CD4-positive, alpha-beta T cell treated with Interleukin-4 for 4 hours (primary cell): Measurements from ENCODE around the gene ABCC8.

Experiments
- DNase-seq: peaks from one replicate; pipeline ENCODE4 v3.0.0-alpha.2; 2020

Gene ABCC8

DNA sequence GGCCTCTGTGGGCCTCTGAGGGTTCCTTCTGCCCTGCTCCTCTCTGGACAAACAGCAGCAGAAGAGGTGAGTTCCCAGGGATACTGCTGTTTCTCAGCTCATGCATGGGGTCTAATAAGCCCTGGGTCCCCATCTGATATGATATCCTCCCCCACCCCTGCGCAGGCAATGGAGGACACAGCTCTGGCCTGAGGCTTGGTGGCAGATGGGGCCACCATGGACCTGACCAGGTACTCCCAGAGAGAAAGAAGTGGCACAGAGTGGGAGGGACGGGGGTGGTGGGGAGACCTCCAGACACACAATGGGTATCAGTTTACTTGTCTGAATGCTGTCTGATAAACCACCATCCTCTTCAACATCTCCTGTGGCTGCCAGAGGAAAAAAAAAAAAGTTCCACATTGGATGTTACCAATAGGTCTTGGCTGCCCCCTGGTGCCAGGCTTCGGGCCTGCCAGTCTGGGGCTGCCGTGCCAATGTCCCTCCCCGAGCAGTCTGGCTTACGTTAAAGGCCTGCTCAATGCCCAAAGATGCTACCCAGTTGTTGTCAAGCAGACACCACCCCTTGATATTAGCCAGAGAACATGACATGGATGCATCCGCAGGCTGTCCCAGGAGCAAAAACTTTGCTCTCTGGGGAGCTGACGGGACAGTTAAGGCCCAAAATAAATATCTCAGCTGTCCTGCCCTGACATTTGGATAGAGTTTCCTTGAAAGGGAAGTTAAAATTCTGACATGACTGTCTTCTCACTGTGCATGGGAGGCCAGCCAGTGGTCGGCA is 27.9 kb upstream of the ABCC8 start:
- peak; percentile 56 for DNase-seq

GRCh38 chr11:17502630-17503029 is 26.0 kb upstream of the ABCC8 start:
- DNase-seq: no peak

- no peak for DNase-seq
Measured at GRCh38 chr11:17500673-17501072, 24.0 kb upstream of the ABCC8 start.

DNA sequence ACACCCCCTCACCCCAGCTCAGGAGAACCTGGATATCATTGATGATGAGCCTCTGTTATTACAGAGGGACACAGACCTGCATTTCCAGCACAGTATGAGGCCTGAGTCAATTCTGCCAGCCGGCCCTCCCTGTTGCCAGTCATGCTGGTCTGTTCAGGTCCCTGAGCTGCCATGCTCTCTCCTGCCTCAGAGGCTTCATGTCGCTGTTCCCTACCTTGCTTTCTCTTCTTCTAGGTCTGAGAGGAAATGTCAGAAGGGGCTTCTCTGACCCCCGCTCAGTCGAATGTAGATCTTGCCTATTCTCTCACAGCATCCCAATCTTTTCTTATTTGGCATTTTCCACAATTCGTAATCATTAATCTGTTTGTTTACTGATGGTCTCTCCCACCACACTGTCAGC is 21.8 kb upstream of the ABCC8 start:
- no peak for DNase-seq

GRCh38 chr11:17498058-17498457 is 21.4 kb upstream of the ABCC8 start:
- no peak for DNase-seq

- no peak for DNase-seq
Measured at GRCh38 chr11:17496406-17496805, 19.8 kb upstream of the ABCC8 start.

DNA sequence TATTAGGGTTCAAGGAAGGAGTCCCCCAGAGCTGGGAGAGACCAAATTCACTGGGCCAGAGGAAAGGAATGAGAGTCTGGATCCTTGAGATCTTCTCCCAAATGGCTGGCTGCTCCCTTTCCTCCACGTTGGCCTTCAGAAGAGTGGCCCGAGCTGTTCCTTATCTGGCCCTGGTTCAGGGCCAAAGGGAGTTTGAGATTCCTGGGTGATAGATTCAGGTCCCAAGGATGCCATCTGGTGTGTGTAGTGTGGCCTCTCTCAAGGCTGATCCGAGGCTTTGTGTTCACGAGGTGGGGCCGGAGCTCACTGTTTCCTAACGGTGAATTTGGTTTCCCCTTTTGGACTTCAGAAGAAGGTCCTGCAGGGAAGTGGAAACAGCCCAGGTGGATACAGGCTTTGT is 17.4 kb upstream of the ABCC8 start:
- DNase-seq: no peak

DNA sequence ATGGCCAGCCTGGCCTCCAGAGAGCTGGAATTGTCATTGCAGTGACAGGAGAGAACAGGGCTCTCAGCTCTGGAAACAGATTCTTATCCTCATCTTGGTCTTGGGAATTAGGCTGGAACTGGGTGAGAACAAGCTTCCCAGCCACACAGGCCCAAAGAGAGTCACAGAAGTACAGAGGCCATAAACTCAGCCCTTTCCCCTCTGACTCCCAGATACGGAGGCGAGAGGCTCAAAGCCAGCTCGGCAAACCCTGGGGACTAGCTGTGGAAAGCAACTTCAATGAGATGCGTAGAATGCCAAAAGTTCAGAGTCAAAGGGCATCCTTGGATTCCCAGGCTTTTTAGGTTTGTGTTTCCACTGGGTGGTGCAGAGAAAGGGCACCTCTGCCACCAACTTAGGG is 14.3 kb upstream of the ABCC8 start:
- DNase-seq: no peak

GRCh38 chr11:17490232-17490631 is 13.6 kb upstream of the ABCC8 start:
- no peak for DNase-seq

DNA sequence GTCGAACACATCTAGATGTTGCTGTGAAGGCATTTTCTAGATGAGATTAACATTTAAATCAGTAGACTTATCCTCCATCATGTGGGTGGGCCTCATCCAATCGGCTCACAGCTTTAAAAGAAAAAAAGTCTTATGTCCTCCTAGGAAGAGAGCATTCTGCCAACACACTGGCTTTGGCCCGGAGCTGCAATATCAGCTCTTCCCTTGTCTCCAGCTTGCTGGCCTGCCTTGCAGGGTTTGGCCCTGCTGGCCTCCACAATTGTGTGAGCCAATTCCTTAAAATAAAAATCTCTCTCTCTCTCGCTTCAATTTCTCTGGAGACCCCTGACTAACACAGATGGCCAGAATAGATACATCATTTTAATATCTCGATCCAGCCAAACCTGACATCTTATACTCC is 13.1 kb upstream of the ABCC8 start:
- no peak for DNase-seq

DNA sequence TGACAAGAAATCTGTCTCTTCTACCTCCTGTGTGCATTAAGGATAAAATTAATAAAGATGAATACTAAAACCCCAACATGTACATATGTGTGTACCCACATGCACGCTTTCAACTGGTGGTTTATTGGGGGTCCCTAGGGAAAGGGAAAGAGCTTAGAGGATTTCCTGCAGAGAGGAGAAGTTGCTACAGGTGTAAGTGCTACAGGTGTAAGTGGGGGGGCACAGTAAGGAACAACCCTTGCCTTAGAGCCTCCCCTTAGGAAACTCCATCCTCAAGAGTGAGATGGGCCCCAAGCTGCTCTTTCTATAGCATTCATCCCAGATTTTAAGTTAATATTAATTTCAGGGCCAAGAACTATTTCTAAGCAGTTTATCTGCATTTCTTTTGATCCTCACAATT is 11.9 kb upstream of the ABCC8 start:
- DNase-seq: no peak

DNA sequence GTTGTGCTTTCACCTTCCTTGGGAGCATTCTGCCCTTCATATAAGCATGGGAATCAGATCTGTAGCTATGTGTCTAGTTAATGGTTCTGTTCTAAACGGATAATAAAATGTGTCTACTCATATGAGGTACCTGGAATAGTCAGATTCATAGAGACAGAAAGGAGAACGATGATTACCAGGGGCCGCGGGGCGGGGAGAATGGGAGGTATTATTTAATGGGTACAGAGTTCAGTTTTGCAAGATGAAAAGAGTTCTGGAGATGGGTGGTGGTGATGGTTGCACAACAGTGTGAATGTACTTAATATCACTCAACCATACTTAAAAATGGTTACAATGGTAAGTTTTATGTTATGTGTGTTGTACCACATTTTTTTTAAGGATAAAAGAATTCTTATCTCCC is 10.0 kb upstream of the ABCC8 start:
- DNase-seq: no peak

- no peak for DNase-seq
Measured at GRCh38 chr11:17483505-17483904, 6.9 kb upstream of the ABCC8 start.

GRCh38 chr11:17481905-17482304 is 5.3 kb upstream of the ABCC8 start:
- no peak for DNase-seq

GRCh38 chr11:17479284-17480214 is 2.9 kb upstream of the ABCC8 start:
- DNase-seq: no peak

DNA sequence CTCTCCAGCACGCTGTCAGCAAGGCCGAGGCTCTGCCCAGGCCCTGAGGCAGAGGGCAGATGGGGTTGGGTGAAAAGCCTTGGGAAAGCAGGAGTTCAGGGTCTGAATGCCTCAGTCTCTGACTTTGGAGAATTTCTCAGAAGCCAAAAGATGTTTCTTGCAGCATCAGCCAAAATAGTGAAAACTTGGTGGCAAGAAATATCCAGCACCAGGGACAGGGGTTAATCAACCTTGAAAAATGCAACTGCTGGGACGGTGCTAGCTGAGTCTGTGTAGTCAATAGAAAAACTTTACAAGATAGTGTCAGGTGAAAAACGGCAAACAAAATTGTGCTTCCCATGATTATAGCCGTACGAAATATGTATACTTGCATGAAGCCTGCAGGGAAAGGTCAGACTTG is 1.4 kb upstream of the ABCC8 start:
- DNase-seq: no peak

- DNase-seq: no peak
Measured at GRCh38 chr11:17477361-17477760, 716 bp upstream of the ABCC8 start.

DNA sequence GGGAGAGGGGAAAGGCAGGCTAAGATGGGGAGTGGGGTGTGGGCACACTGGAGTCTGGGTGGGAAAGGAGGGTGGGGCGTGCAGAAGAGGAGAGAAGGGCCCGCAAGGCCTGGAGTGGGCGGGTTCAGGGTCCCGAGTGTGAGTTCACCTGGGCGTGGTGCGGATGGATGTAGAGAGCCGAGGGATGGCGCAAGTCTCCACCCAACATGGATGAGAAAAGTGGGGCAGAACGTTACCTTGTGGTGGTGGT is 364 bp upstream of the ABCC8 start:
- DNase-seq: no peak

GRCh38 chr11:17475666-17476316 is 854 bp downstream of the ABCC8 start:
- no peak for DNase-seq

DNA sequence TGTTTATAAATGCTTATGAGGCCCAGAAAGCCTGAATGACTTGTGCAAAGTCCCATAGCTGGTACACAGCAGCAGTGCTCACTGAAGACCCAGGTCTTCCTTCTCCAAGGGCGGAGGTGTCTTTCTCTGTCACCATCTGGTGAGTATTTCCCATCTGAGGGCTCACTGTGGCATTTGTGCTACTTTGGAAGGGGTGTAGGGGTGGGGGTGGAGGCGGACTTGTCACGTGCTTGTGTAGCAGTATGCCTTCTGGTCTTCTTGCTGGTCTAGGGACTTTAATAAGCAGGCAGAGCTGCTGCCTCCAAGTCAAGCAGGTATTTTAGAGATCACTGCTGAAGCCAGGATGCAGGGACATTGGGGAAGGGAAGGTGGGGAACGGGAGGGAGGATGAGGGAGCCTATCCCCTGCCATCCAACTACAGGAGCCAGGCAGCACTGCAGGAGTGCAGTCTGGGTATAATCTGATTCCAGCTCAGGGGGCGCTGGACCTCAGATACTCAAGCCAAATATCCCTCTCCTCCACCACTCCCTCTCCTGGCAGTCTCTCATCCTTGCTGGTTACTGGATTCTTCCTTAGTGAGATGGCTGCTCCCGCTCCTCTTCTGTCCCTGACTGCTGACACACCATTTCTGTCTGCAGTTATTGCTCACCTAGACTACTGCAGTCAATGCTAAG is 3.4 kb downstream of the ABCC8 start:
- no peak for DNase-seq

- no peak for DNase-seq
Measured at GRCh38 chr11:17472467-17472866, 4.2 kb downstream of the ABCC8 start.

DNA sequence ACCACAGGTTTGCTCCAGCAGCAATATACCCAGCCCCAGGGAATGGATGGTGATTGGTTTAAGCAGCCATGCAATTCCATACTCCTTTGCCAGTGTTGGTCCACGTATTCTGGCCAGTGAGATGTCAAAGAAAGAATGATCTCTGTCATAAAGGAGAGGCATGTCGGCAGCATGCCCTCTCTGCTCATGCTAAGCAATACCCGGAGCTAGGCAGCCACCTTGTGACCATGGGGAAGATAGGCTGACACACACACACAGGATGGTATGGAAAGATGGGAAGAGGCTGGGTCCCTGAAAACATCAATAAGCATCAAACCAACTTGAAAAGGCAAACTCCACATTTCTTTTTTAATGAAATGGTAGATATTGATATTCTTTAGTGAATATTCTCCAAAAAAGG is 5.1 kb downstream of the ABCC8 start:
- DNase-seq: no peak

DNA sequence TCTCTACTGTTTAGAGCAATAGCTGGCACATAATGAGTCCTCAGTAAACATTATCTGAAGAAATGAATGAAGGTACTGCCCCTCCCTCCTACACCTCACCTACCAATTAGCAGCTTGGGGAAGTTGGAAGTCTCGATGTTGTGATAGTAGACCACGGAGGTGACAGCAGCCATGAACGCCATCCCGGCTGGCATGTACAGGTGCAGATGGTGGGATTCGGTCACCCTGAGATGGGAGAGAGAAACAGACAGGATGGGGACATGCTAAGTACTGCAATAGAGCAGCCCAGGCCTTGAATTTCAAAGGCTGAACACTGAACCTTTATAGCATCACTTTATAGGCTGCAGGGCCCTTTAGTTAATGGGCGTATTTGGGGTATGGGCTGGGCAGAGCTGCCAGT is 6.6 kb downstream of the ABCC8 start:
- DNase-seq: no peak

- DNase-seq: no peak
Measured at GRCh38 chr11:17468122-17468521, 8.5 kb downstream of the ABCC8 start.
